BLaER1 treated with 17β-estradiol and CSF1 and Interleukin-3, amounts not matched to agents 10 nM and 100 nM (cell line): ENCODE results near the gene DDRGK1.

Source experiments
- H3K27ac ChIP-seq, 11 experiments: shearing (Covaris generic); formaldehyde crosslinking; 2 replicates each; pipeline ENCODE4 v1.8.1; 2022
- H3K27me3 ChIP-seq, 11 experiments: shearing (Covaris generic); formaldehyde crosslinking; 2 replicates each; pipeline ENCODE4 v1.8.1; 2022
- H3K36me3 ChIP-seq, 11 experiments: shearing (Covaris generic); formaldehyde crosslinking; 2 replicates each; pipeline ENCODE4 v1.8.1; 2022
- H3K4me1 ChIP-seq, 10 experiments: shearing (Covaris generic); formaldehyde crosslinking; 2 replicates each; pipeline ENCODE4 v1.8.1; 2022
- H3K4me2 ChIP-seq, 11 experiments: shearing (Covaris generic); formaldehyde crosslinking; 2 replicates each; pipeline ENCODE4 v1.8.1; 2022
- H3K4me3 ChIP-seq, 10 experiments: shearing (Covaris generic); formaldehyde crosslinking; 2 replicates each; pipeline ENCODE4 v1.8.1; 2022
- H3K9ac ChIP-seq, 11 experiments: shearing (Covaris generic); formaldehyde crosslinking; 2 replicates each; pipeline ENCODE4 v1.8.1; 2022
- H3K9me3 ChIP-seq, 11 experiments: shearing (Covaris generic); formaldehyde crosslinking; replicated peaks in 1 of 11; 2 replicates each; pipeline ENCODE4 v1.8.1; 2022
- H4K20me1 ChIP-seq, 11 experiments: shearing (Covaris generic); formaldehyde crosslinking; 2 replicates each; pipeline ENCODE4 v1.8.1; 2022
- Cebpa-rat ChIP-seq, 11 experiments: shearing (Covaris generic); IDR thresholded peaks; 2 replicates each; pipeline ENCODE4 v1.8.1; 2022

The DDRGK1 gene

DNA sequence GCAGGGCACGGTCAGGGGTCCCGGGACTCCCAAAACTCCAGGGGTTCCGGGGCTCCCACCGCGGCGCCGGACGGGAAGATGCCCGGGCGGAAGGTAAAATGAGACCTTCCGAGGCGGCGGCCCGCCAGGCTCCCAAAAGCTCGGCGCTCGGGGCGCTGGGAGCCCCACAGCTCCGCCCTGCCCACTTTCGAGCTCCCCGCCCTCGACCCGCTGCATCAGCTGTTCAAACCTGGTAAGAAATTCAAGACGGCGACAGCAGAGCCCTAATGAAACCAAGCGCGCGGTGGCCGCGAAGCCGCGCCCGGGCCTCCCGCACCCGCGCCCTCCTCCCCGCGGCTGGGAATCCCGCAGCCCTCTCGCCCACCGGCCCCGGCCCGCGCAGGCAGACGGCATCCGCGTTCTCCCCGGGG, 34.1 kb upstream of the DDRGK1 start:
- Histone ChIP-seq H3K9me3 (no peaks in the 10 kb centered on the region), H4K20me1 (peaks cover 0 to 53% (median 21%) of the 10 kb centered on the region in 11 experiments; a peak in 13 of 22 replicates), H3K27me3 (peaks cover 61 to 90% (median 74%) of the 10 kb centered on the region in 11 experiments), H3K4me1 (peaks cover 0 to 27% (median 17%) of the 10 kb centered on the region in 10 experiments; a peak in 15 of 20 replicates), H3K4me3 (peak overlapping the region; percentile 66 to 92 (median 75)), H3K4me2 (peak overlapping the region; percentile 91 to 98 (median 96)), H3K27ac (peak overlapping the region in 2 of 11 experiments; percentile 40 to 63; a peak in 1 of 22 replicates), H3K36me3 (no peaks in the 10 kb centered on the region), H3K9ac (peak overlapping the region; percentile 41 to 83 (median 71))
- TF ChIP-seq Cebpa-rat (IDR thresholded peaks at IDR 0.05): no peak

DNA sequence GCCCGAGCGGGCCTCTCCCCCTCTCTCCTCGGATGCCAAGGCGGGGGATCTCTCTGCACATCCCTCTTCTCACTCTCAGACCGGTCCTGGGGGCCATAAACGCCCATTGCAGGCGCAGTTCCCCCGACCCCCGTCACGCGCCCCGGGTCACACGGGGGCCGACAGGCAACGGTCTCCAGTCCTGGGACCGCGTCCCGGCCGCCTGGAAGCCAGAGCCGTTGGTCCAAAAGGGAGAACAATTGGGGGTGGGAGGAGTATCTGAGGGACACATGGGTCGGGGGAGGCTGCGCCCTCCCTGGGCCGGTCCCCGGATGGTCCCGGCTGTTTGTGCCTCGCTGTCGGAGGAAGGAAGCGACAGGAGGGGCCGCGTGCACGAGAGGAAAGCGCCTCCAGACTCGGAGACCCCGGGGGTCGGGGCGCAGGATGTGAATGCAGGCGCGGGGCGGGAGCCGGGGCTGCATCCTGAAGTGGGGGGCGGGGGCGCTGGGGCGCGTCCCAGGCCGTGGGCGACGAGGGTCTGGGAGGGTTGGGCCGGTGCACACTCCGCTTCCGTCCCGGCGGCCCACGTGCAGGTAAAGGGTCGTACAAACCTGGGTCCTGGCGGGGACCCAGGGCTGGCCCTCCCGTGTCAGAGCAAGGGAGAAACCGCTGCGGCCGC, 33.6 kb upstream of the DDRGK1 start:
- H3K27me3 ChIP-seq: peaks cover 61 to 87% (median 74%) of the 10 kb centered on the region in 11 experiments
- peaks cover 0 to 53% (median 21%) of the 10 kb centered on the region in 11 experiments; a peak in 13 of 22 replicates for H4K20me1 ChIP-seq
- H3K4me1 ChIP-seq: peaks cover 0 to 32% (median 20%) of the 10 kb centered on the region in 10 experiments; a peak in 15 of 20 replicates
- H3K9ac ChIP-seq: peak overlapping the region; percentile 41 to 83 (median 71); a peak in 19 of 22 replicates
- H3K4me3 ChIP-seq: peak overlapping the region; percentile 66 to 92 (median 75)
- peak overlapping the region; percentile 91 to 98 (median 96) for H3K4me2 ChIP-seq
- H3K9me3 ChIP-seq: no peaks in the 10 kb centered on the region
- H3K36me3 ChIP-seq: no peaks in the 10 kb centered on the region
- no peak for TF ChIP-seq Cebpa-rat (IDR thresholded peaks at IDR 0.05)
- no peak overlapping the region for H3K27ac ChIP-seq

DNA sequence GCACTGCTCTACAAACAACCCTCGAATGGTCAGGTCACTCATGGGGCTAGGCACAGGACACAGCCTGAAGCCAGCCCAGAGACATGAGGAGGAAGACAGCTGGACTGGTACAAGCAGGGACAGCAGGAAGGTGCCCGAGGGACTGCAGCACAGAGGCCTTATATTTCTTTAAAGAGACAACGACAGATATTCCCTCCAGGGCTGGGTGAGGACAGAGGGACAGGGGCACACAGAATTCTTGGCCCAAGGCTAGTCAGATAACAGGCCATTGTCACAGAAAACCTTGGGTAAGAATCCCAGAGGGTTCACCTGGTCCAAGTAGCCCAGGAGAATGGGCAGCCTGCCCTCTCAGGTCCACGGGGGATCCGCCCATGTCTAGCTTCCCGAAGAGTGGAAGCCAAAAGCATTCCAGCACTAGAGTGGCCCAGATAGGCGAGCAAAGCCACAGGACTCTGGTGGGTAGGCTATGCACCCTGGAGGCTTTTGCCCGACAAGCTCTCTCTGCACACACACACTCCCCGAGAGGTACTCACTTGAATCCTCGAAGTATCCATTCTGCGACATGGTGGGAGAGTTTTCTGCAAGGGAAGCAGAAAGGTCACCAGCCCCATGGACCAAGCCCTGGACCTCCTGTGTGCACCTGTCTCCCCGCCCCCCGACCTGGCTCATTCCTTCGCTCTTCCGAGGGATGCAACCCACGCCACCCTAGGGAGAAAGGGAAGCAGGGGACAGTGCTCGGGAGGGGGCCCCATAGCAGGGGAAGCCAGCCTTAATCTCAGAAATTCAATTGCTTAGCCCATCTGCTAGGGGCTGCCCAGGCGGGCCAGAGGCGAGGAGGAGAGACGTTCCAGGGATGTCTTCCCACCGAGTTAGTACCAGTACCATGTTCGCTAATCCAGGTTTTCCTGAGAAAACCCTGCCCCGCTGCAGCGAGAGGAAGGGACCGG, 32.8 kb upstream of the DDRGK1 start:
- Histone ChIP-seq H3K27ac (no peak overlapping the region), H4K20me1 (peaks cover 0 to 53% (median 21%) of the 10 kb centered on the region in 11 experiments; a peak in 13 of 22 replicates), H3K4me3 (peak overlapping the region in 9 of 10 experiments; percentile 66 to 84 (median 74); a peak in 11 of 20 replicates), H3K9me3 (no peaks in the 10 kb centered on the region), H3K4me1 (peaks cover 0 to 34% (median 20%) of the 10 kb centered on the region in 10 experiments; a peak in 15 of 20 replicates), H3K27me3 (peaks cover 61 to 80% (median 71%) of the 10 kb centered on the region in 11 experiments), H3K4me2 (peak overlapping the region; percentile 91 to 98 (median 96); a peak in 16 of 22 replicates), H3K9ac (no peak overlapping the region; a peak in 1 of 22 replicates), H3K36me3 (no peaks in the 10 kb centered on the region)
- TF ChIP-seq Cebpa-rat (IDR thresholded peaks at IDR 0.05): no peak

DNA sequence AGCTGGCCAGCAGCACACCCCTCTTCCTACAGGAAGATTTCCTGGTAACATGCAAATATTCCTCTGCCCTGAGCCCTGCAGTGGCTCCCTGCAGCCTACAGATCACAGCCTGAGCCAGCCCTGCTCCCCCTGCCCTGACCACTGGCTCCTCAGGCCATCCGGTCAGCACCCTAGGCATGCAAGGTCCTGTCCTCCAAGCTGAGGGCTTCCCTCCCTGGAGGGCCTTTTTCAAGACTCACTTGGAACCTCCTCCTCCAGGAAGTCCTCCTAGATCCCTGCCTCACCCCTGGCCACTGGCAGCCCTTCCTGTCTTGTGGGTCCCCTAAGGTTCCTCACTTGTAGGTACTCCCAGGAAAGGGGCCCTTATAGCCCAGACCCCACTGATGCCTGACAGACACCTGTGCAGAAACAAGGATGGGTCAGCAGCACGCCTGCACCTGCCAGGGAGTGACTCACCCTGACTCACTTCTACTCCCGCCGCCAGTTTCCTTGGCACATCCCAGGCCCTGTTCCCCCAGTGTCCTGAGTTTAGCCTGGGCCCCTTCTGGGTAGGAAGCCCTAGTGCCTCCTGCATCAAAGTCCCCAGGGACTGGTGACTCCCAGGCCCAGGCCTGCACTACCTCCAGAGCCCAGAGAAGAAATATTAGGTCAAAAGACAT, 31.3 kb upstream of the DDRGK1 start:
- no peaks in the 10 kb centered on the region for H3K36me3 ChIP-seq
- peaks cover 0 to 34% (median 20%) of the 10 kb centered on the region in 10 experiments; a peak in 15 of 20 replicates for H3K4me1 ChIP-seq
- H3K9ac ChIP-seq: no peak overlapping the region
- peaks cover 0 to 46% (median 18%) of the 10 kb centered on the region in 11 experiments; a peak in 13 of 22 replicates for H4K20me1 ChIP-seq
- H3K4me3 ChIP-seq: no peak overlapping the region
- no peak overlapping the region for H3K4me2 ChIP-seq
- peaks cover 53 to 65% (median 56%) of the 10 kb centered on the region in 11 experiments for H3K27me3 ChIP-seq
- no peak for TF ChIP-seq Cebpa-rat (IDR thresholded peaks at IDR 0.05)
- H3K9me3 ChIP-seq: no peaks in the 10 kb centered on the region
- H3K27ac ChIP-seq: no peak overlapping the region

DNA sequence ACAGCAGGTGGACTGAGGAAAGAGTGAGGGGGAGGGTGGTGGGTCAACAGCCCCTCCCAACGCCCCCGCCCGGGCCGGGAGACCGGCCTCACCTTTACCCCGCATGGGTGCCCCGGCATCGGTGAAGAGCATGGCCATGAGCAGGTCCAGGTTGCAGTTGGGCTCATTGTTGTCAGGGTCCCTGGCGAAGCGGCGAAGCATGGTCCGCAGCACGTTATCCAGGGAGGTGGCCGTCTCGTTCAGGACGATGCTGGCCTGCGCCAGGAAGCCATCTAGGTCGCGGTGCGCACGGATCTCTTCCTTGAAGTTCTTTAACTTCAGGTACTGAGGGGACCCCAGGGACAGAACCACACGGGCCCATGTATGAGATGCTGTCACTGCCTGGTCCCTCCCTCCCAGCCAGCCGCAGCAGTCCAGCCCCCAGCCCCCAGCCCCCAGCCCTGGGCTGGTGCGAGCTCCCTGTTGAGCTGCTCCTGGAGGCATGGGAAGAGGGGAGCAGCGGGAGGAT, 29.6 kb upstream of the DDRGK1 start:
- Histone ChIP-seq H3K27ac (no peak overlapping the region), H3K4me2 (no peak overlapping the region), H4K20me1 (peaks cover 0 to 30% (median 14%) of the 10 kb centered on the region in 11 experiments; a peak in 12 of 22 replicates), H3K9me3 (no peaks in the 10 kb centered on the region), H3K36me3 (no peaks in the 10 kb centered on the region), H3K4me3 (no peak overlapping the region), H3K4me1 (peaks cover 0 to 23% (median 11%) of the 10 kb centered on the region in 10 experiments; a peak in 14 of 20 replicates), H3K9ac (no peak overlapping the region), H3K27me3 (peaks cover 35 to 47% (median 39%) of the 10 kb centered on the region in 11 experiments)
- no peak for TF ChIP-seq Cebpa-rat (IDR thresholded peaks at IDR 0.05)

DNA sequence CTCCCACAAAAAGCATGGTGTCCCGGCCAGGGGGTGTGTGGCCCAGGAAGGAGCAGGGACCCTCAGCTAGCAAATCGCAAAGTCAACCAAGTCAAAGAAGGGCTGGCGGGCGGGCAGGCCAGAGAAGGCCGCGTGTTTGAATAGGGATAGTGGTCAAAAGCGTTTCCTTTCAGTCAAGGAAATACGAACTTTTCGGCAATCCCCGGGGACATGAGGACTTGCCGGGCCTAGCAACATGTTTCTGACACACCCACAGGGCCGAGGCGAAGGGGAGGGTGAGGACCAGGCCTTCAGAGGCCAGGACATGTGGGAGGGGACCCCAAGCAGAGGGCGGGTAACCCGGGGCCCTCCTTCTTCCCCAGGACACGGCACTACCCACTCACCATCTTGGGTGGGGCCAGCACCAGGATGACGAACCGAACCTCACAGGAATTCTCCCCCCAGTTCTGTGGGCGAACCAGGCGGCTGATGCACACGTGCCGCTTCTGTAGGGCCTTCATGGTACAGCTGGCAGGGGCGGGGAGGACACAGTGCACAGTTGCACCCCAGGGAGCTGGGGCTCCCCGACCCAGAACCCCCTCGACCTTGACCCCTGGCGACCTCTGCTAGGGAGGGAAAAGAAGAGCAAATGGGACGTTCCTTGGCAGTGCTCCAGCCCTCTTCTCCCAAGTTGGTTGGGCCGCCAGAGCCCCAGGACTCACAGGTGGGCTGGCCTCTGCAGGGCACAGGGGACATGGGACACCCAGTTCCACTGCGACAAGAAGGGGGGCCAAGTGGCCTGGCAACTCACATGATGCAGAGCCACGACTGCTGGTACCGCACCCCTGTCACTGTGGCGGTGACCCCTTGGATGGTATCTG, 28.9 kb upstream of the DDRGK1 start:
- Histone ChIP-seq H3K27me3 (peaks cover 28 to 41% (median 32%) of the 10 kb centered on the region in 11 experiments), H4K20me1 (peaks cover 0 to 26% (median 14%) of the 10 kb centered on the region in 11 experiments; a peak in 12 of 22 replicates), H3K9ac (no peak overlapping the region), H3K36me3 (no peaks in the 10 kb centered on the region), H3K4me1 (peaks cover 0 to 17% (median 8%) of the 10 kb centered on the region in 10 experiments; a peak in 14 of 20 replicates), H3K4me2 (peak overlapping the region in 3 of 11 experiments; percentile 6 to 18 (median 7); a peak in 1 of 22 replicates), H3K9me3 (no peaks in the 10 kb centered on the region), H3K27ac (no peak overlapping the region), H3K4me3 (no peak overlapping the region)
- no peak for TF ChIP-seq Cebpa-rat (IDR thresholded peaks at IDR 0.05)

DNA sequence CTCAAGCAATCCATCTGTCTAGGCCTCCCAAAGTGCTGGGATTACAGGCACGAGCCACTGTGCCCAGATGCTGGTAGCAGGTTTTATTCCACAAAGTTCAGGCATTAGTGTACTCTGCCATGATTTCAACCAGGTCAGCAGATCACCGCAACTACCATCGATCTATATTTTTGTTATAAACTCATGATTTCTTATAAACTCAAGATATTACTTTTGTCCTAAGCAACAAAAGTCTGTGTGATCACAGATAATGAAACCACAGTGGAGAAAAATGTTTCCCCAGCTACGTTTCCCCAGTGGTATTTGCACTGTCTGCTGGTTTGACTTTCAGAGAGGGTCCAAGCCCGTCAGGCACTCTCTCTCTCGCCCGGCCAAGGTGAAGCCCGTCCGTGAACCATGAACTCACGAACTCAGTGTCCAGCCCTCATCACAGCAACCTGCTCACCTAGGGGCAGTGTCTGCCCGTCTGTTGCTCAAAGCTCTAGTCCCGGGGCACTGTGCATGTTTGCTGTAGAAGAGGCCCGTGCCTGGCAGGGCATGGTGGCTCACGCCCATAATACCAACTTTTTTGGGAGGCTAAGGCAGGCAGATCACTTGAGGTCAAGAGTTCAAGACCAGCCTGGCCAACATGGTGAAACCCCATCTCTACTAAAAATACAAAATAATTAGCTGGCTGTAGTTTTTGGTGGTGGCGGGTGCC, 27.6 kb upstream of the DDRGK1 start:
- no peak overlapping the region for H3K9ac ChIP-seq
- peaks cover 15 to 27% (median 19%) of the 10 kb centered on the region in 11 experiments for H3K27me3 ChIP-seq
- peaks cover 0 to 12% (median 3%) of the 10 kb centered on the region in 10 experiments; a peak in 3 of 20 replicates for H3K4me1 ChIP-seq
- H3K4me3 ChIP-seq: no peak overlapping the region
- peaks cover 0 to 13% (median 5%) of the 10 kb centered on the region in 11 experiments; a peak in 10 of 22 replicates for H4K20me1 ChIP-seq
- H3K27ac ChIP-seq: no peak overlapping the region
- H3K36me3 ChIP-seq: peaks cover 0 to 3% (median 0%) of the 10 kb centered on the region in 11 experiments; a peak in 8 of 22 replicates
- TF ChIP-seq Cebpa-rat (IDR thresholded peaks at IDR 0.05): no peak
- no peak overlapping the region for H3K4me2 ChIP-seq
- H3K9me3 ChIP-seq: no peaks in the 10 kb centered on the region
